Hepatocyte (in vitro differentiated cells): ENCODE data around the gene SUPT4H1. TPM values are rescaled to one million over a fixed set of nuclear protein-coding genes. Genes with fewer than 3 reads are reported as not detected.

Source experiments
- DNase-seq: peaks from one replicate; pipeline ENCODE4 v3.0.0-alpha.2; 2016; ENCODE audit warnings: low spot score
- H2AFZ ChIP-seq: fragments of 200-600 bp; sonication (generic); 2 replicates; pipeline ENCODE4 v1.6.0; 2016; ENCODE audit warnings: antibody characterized with exemption, mild to moderate bottlenecking
- H3K27ac ChIP-seq: fragments of 200-600 bp; sonication (generic); 2 replicates; pipeline ENCODE4 v1.5.1; 2016; ENCODE audit warnings: mild to moderate bottlenecking
- H3K27me3 ChIP-seq: fragments of 200-600 bp; sonication (generic); 2 replicates; pipeline ENCODE4 v1.6.1; 2016
- H3K36me3 ChIP-seq: fragments of 200-600 bp; sonication (generic); replicated peaks from 2 replicates; pipeline ENCODE4 v1.5.1; 2016; ENCODE audit warnings: low read depth; ENCODE audit not compliant: insufficient read depth
- H3K4me1 ChIP-seq: fragments of 200-600 bp; sonication (generic); 2 replicates; pipeline ENCODE4 v1.5.1; 2016; ENCODE audit warnings: mild to moderate bottlenecking, moderate library complexity; ENCODE audit not compliant: insufficient read depth
- H3K4me2 ChIP-seq: fragments of 200-600 bp; sonication (generic); 2 replicates; pipeline ENCODE4 v1.6.0; 2016
- H3K4me3 ChIP-seq: fragments of 200-600 bp; sonication (generic); 2 replicates; pipeline ENCODE4 v1.5.1; 2016; ENCODE audit warnings: mild to moderate bottlenecking
- H3K79me2 ChIP-seq: fragments of 200-600 bp; sonication (generic); 2 replicates; pipeline ENCODE4 v1.6.0; 2017; ENCODE audit warnings: mild to moderate bottlenecking
- H3K9me2 ChIP-seq: fragments of 200-600 bp; sonication (generic); replicated peaks from 2 replicates; pipeline ENCODE4 v1.6.0; 2017; ENCODE audit warnings: mild to moderate bottlenecking; ENCODE audit not compliant: insufficient read depth
- H3K9me3 ChIP-seq: fragments of 200-600 bp; sonication (generic); 2 replicates; pipeline ENCODE4 v1.5.1; 2016; ENCODE audit warnings: low read depth, mild to moderate bottlenecking
- H4K20me1 ChIP-seq: fragments of 200-600 bp; sonication (generic); 2 replicates; pipeline ENCODE4 v1.6.0; 2016; ENCODE audit warnings: mild to moderate bottlenecking; ENCODE audit not compliant: insufficient read depth, poor library complexity, severe bottlenecking
- EZH2 ChIP-seq: fragments of 200-600 bp; sonication (generic); IDR thresholded peaks from 2 replicates; pipeline ENCODE4 v1.6.1; 2016; ENCODE audit warnings: antibody characterized with exemption, mild to moderate bottlenecking, borderline replicate concordance
- EZH2phosphoT487 ChIP-seq: fragments of 200-600 bp; sonication (generic); IDR thresholded peaks from one replicate; pipeline ENCODE4 v1.6.1; 2018; ENCODE audit warnings: antibody characterized with exemption, mild to moderate bottlenecking, low read depth, moderate library complexity; ENCODE audit not compliant: unreplicated experiment, severe bottlenecking
- WGBS: methylation state at CpG from one replicate; pipeline ENCODE4 v1.1.6; 2016; ENCODE audit warnings: low lambda C conversion rate; ENCODE audit errors: missing lambda C conversion rate; 5-methylcytosine and 5-hydroxymethylcytosine counted together
- polyA plus RNA-seq: library from polyadenylated mRNA; unstranded; fragments of >200 nt; fragmentation: Nextera tagmentation; extraction: Ambion mirVana; gene quantifications from 2 replicates; pipeline ENCODE4 v1.2.1, GENCODE V29; 2016
- total RNA-seq: library from RNA; depleted of rRNA; stranded (reverse); fragments of >200 nt; gene quantifications from 2 replicates; pipeline ENCODE4 v1.2.3, GENCODE V29; 2014
- TF ChIP-seq, protein P1 (sequence below): fragments of 200-600 bp; sonication (generic); IDR thresholded peaks from 2 replicates; pipeline ENCODE4 v1.5.1; 2016; ENCODE audit warnings: antibody characterized with exemption, mild to moderate bottlenecking; ENCODE audit not compliant: poor library complexity

The SUPT4H1 gene
- total and polyA plus RNA-seq, 2 experiments from 2014 or later = 54.5 to 108 TPM

DNA sequence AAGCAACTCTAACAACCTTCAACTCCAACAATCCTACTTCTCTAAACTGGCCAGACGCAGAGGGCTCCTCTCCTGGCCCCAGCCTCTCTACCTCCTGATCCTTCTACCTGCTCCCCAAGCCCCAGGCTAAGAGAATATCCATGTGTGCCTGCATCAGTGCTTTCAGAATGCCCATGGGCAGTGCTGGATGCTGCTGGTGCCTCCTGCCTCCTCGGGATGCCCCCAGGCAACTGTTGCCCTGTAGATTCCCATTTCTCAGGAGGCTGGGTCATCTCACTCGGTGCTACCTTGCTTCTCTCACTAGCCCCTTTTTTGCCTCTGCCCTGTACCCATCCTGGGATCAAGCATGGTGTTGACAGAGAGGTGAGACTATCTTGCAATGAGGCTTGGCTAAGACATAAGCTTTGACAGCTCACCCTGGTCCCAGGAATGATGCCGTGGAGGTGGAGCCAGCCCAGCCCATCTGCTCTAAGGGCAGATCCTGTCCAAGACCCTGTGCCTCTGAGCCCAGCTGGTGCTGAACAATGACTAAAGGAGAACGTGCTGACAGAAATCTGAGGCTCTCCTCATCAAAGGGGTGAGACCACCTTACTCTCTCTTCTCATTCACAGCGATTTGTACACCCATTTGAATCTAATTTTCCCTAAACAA, 19.4 kb upstream of the SUPT4H1 start:
- TF ChIP-seq, protein P1, sequence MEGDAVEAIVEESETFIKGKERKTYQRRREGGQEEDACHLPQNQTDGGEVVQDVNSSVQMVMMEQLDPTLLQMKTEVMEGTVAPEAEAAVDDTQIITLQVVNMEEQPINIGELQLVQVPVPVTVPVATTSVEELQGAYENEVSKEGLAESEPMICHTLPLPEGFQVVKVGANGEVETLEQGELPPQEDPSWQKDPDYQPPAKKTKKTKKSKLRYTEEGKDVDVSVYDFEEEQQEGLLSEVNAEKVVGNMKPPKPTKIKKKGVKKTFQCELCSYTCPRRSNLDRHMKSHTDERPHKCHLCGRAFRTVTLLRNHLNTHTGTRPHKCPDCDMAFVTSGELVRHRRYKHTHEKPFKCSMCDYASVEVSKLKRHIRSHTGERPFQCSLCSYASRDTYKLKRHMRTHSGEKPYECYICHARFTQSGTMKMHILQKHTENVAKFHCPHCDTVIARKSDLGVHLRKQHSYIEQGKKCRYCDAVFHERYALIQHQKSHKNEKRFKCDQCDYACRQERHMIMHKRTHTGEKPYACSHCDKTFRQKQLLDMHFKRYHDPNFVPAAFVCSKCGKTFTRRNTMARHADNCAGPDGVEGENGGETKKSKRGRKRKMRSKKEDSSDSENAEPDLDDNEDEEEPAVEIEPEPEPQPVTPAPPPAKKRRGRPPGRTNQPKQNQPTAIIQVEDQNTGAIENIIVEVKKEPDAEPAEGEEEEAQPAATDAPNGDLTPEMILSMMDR = no peak
- no peak for TF ChIP-seq EZH2phosphoT487
- no peak for TF ChIP-seq EZH2
- H3K27me3 ChIP-seq = no peaks in the 10 kb centered on the region
- H2AFZ ChIP-seq = no peak overlapping the region
- no peak overlapping the region for H3K4me2 ChIP-seq
- H3K4me3 ChIP-seq = no peak overlapping the region
- 92% methylated on average over 6 of the region's 6 CpGs for WGBS
- H3K9me3 ChIP-seq = no peaks in the 10 kb centered on the region
- H3K4me1 ChIP-seq = peaks cover 38% of the 10 kb centered on the region
- no peaks in the 10 kb centered on the region for H4K20me1 ChIP-seq
- no peak for DNase-seq
- no peak overlapping the region for H3K27ac ChIP-seq
- no peaks in the 10 kb centered on the region for H3K9me2 ChIP-seq
- H3K79me2 ChIP-seq = peaks cover 65% of the 10 kb centered on the region
- no peaks in the 10 kb centered on the region for H3K36me3 ChIP-seq

- no peaks in the 10 kb centered on the region for H3K9me3 ChIP-seq
- H3K36me3 ChIP-seq = no peaks in the 10 kb centered on the region
- no peak overlapping the region for H3K4me3 ChIP-seq
- no peak overlapping the region for H2AFZ ChIP-seq
- H3K79me2 ChIP-seq = peaks cover 64% of the 10 kb centered on the region
- peak overlapping the region; percentile 46 for H3K27ac ChIP-seq
- no peaks in the 10 kb centered on the region for H3K27me3 ChIP-seq
- H4K20me1 ChIP-seq = no peaks in the 10 kb centered on the region
- TF ChIP-seq, protein P1 = no peak
- TF ChIP-seq EZH2phosphoT487 (no peak), EZH2 (no peak)
- peaks cover 38% of the 10 kb centered on the region for H3K4me1 ChIP-seq
- no peak overlapping the region for H3K4me2 ChIP-seq
- DNase-seq = no peak
- no peaks in the 10 kb centered on the region for H3K9me2 ChIP-seq
- 94% methylated on average over 9 of the region's 9 CpGs for WGBS
Measured at GRCh38 chr17:58370716-58371115, 18.7 kb upstream of the SUPT4H1 start.

DNA sequence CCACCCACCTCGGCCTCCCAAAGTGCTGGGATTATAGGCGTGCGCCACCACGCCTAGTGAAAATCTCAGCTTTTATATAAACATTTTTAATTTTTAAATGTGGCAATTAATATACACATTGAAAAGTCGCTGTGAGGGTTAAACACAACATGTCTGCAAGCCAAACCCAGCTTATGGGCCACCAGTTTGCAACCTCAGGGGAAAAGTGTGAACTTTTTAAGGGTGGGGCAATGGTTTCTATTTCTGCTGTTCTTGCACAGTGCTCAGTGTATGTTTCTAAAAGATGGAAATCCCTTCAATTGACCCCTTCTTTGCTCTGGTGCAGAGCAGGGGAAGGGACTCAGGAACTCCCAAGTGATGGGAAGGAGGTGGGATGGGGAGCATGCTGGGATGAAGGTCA, 18.3 kb upstream of the SUPT4H1 start:
- peak overlapping the region; percentile 46 for H3K27ac ChIP-seq

More for the DNA sequence above, 18.3 kb upstream of the SUPT4H1 start:
- WGBS = 93% methylated on average over 5 of the region's 5 CpGs
- H3K36me3 ChIP-seq = no peaks in the 10 kb centered on the region
- H2AFZ ChIP-seq = no peak overlapping the region
- no peak for TF ChIP-seq EZH2phosphoT487
- TF ChIP-seq, protein P1 = no peak
- no peak for TF ChIP-seq EZH2
- H3K4me3 ChIP-seq = no peak overlapping the region
- H4K20me1 ChIP-seq = no peaks in the 10 kb centered on the region
- H3K9me2 ChIP-seq = no peaks in the 10 kb centered on the region
- no peak for DNase-seq
- H3K9me3 ChIP-seq = no peaks in the 10 kb centered on the region
- H3K4me1 ChIP-seq = peaks cover 38% of the 10 kb centered on the region
- peaks cover 64% of the 10 kb centered on the region for H3K79me2 ChIP-seq
- H3K27me3 ChIP-seq = no peaks in the 10 kb centered on the region
- H3K4me2 ChIP-seq = no peak overlapping the region
